GM12878 (cell line): ENCODE results near the gene BNC2.

Source experiments
- ATF7 ChIP-seq: fragments of 450-650 bp; IDR thresholded peaks from 2 replicates; pipeline ENCODE4 v1.6.1; 2016; ENCODE audit warnings: low read depth, mild to moderate bottlenecking
- CHD1 ChIP-seq: IDR thresholded peaks from 2 replicates; pipeline ENCODE4 v1.6.1; 2012; ENCODE audit warnings: low read depth, low read length, improper control_type of control experiment
- CHD2 ChIP-seq: IDR thresholded peaks from 2 replicates; pipeline ENCODE4 v1.6.1; 2011; ENCODE audit warnings: low read depth, low read length, improper control_type of control experiment, borderline replicate concordance
- CTCF ChIP-seq, 3 experiments: IDR thresholded peaks in 2 of 3; conservative IDR thresholded peaks in 1 of 3; 2 replicates each; pipeline ENCODE4 v1.5.1; 2011; ENCODE audit warnings: low read depth in 3 of 3, low read length in 3 of 3, mild to moderate bottlenecking in 3 of 3, control low read depth in 2 of 3, moderate library complexity in 2 of 3, inconsistent platforms in 1 of 3, mixed read lengths in 1 of 3; ENCODE audit not compliant: control insufficient read depth in 2 of 3, insufficient read depth in 1 of 3; ENCODE audit errors: extremely low read depth in 1 of 3
- EZH2 ChIP-seq: IDR thresholded peaks from 2 replicates; pipeline ENCODE4 v1.6.1; 2012; ENCODE audit warnings: low read depth, mild to moderate bottlenecking, control low read depth, inconsistent platforms, low read length, borderline replicate concordance; ENCODE audit not compliant: control insufficient read depth
- IRF4 ChIP-seq: IDR thresholded peaks from 2 replicates; pipeline ENCODE4 v1.6.1; 2011; ENCODE audit warnings: low read depth, low read length
- MTA3 ChIP-seq: IDR thresholded peaks from 2 replicates; pipeline ENCODE4 v1.6.1; 2012; ENCODE audit warnings: low read length, inconsistent platforms, borderline replicate concordance
- POLR2A ChIP-seq: IDR thresholded peaks from 2 replicates; pipeline ENCODE4 v1.6.1; 2011; ENCODE audit warnings: low read depth, mild to moderate bottlenecking, low read length
- POU2F2 ChIP-seq: IDR thresholded peaks from 3 replicates; pipeline ENCODE4 v1.6.1; 2011; ENCODE audit warnings: low read depth, mild to moderate bottlenecking, low read length, borderline replicate concordance
- RAD21 ChIP-seq: IDR thresholded peaks from 2 replicates; pipeline ENCODE4 v1.6.1; 2011; ENCODE audit warnings: mild to moderate bottlenecking, low read depth, low read length, moderate library complexity; ENCODE audit not compliant: insufficient read depth
- RAD51 ChIP-seq: fragments of 450-650 bp; IDR thresholded peaks from 2 replicates; pipeline ENCODE4 v1.6.1; 2016; ENCODE audit warnings: moderate library complexity, mild to moderate bottlenecking, inconsistent platforms
- SIN3A ChIP-seq: IDR thresholded peaks from 2 replicates; pipeline ENCODE4 v1.6.1; 2012; ENCODE audit warnings: low read depth, low read length, improper control_type of control experiment
- TCF12 ChIP-seq: IDR thresholded peaks from 2 replicates; pipeline ENCODE4 v1.6.1; 2011; ENCODE audit warnings: low read depth, mild to moderate bottlenecking, low read length

GRCh38 chr9:16628413-16628812 is 242.1 kb downstream of the BNC2 start:
- TF ChIP-seq RAD51, result no peak
- no peak for TF ChIP-seq POLR2A
- TF ChIP-seq CTCF (IDR thresholded peaks at IDR 0.05 in 2 of 3, conservative IDR thresholded peaks at IDR 0.05 in 1 of 3; ENCODE audit: control insufficient read depth in 2 of 3, extremely low read depth in 1 of 3, insufficient read depth in 1 of 3, low read depth in 3 of 3, low read length in 3 of 3), result no peak
- TF ChIP-seq CHD1, result no peak
- no peak for TF ChIP-seq IRF4
- no peak for TF ChIP-seq SIN3A
- no peak for TF ChIP-seq CHD2
- no peak for TF ChIP-seq EZH2
- TF ChIP-seq POU2F2, result no peak
- TF ChIP-seq ATF7, result no peak
- TF ChIP-seq TCF12, result no peak
- no peak for TF ChIP-seq RAD21
- no peak for TF ChIP-seq MTA3
